Measurements from ENCODE around the gene EPHA7. TPM values are rescaled to one million over a fixed set of nuclear protein-coding genes. Genes with fewer than 3 reads are reported as not detected.

Gene EPHA7
- total RNA-seq, 1 experiment from 2014 or later: 9.5 TPM

GRCh38 chr6:93447874-93448273, 28.5 kb upstream of the EPHA7 start:
- Mint-ChIP-seq H3K4me3 (no peak overlapping the region), H3K9me3 (no peaks in the 10 kb centered on the region), H3K36me3 (ENCODE audit: insufficient read depth in 1 of 3, low read depth in 3 of 3) (no peaks in the 10 kb centered on the region; a peak in 1 of 7 replicates), H3K27ac (no peak overlapping the region), H3K4me1 (peaks cover 4% of the 10 kb centered on the region in 2 experiments; a peak in 1 of 4 replicates), H3K27me3 (ENCODE audit: low read depth) (no peaks in the 10 kb centered on the region)
- Histone ChIP-seq H3K79me1 (ENCODE audit: insufficient read depth, low read depth, low read length, poor library complexity, severe bottlenecking) (no peaks in the 10 kb centered on the region), H4K8ac (replicated peaks; ENCODE audit: insufficient read length, low read depth, low read length) (no peak overlapping the region), H3K4me1 (ENCODE audit: insufficient read depth, low read length) (no peaks in the 10 kb centered on the region), H4K91ac (ENCODE audit: insufficient read length, low read depth, low read length) (no peak overlapping the region), H3T11ph (ENCODE audit: low read length) (no peak overlapping the region), H4K5ac (ENCODE audit: insufficient read length, low read depth, low read length) (no peak overlapping the region), H2BK20ac (ENCODE audit: low read depth, low read length, poor library complexity, severe bottlenecking) (no peak overlapping the region), H3K9ac (ENCODE audit: extremely low read depth, insufficient read length, low read length) (no peak overlapping the region), H3K56ac (ENCODE audit: insufficient read length, low read depth, low read length) (no peak overlapping the region), H2BK5ac (ENCODE audit: insufficient read length, low read length) (no peak overlapping the region), H3K4me2 (ENCODE audit: insufficient read depth, insufficient read length, low read length) (no peak overlapping the region), H3K18ac (ENCODE audit: insufficient read length, low read depth, low read length) (no peak overlapping the region), H3K14ac (ENCODE audit: insufficient read depth, low read length) (no peak overlapping the region), H3K9me3 (ENCODE audit: control insufficient read depth, low read depth, low read length) (no peaks in the 10 kb centered on the region), H2BK12ac (ENCODE audit: insufficient read length, low read depth, low read length) (no peak overlapping the region), H3K27me3 (ENCODE audit: insufficient read depth, low read length) (no peaks in the 10 kb centered on the region), H2AFZ (ENCODE audit: low read length) (no peak overlapping the region), H2BK15ac (ENCODE audit: low read depth, low read length) (no peak overlapping the region), H3K27ac (ENCODE audit: insufficient read length, low read depth, low read length) (no peak overlapping the region), H2AK5ac (ENCODE audit: insufficient read length, low read length) (no peak overlapping the region), H3K4ac (ENCODE audit: low read depth, low read length) (no peak overlapping the region), H4K20me1 (ENCODE audit: control insufficient read depth, insufficient read depth, insufficient read length) (no peaks in the 10 kb centered on the region), H3K23ac (ENCODE audit: insufficient read length, low read depth, low read length) (no peak overlapping the region), H2BK120ac (ENCODE audit: low read depth, low read length, poor library complexity, severe bottlenecking) (no peak overlapping the region), H3K23me2 (ENCODE audit: insufficient read length, low read depth, low read length, poor library complexity, severe bottlenecking) (no peaks in the 10 kb centered on the region), H3K79me2 (ENCODE audit: insufficient read depth, low read length) (no peaks in the 10 kb centered on the region)
- TF ChIP-seq CTCF (conservative IDR thresholded peaks at IDR 0.05): peak; percentile 40; the same call in 2 of the 3 replicates
- no peak for DNase-seq
- no CpG with 5 or more reads among the region's 3 CpGs for WGBS (ENCODE audit: extremely low coverage, insufficient read length, low lambda C conversion rate)

Data from H9 (cell line).